ENCODE measurements around the gene PTEN.

PTEN gene

DNA sequence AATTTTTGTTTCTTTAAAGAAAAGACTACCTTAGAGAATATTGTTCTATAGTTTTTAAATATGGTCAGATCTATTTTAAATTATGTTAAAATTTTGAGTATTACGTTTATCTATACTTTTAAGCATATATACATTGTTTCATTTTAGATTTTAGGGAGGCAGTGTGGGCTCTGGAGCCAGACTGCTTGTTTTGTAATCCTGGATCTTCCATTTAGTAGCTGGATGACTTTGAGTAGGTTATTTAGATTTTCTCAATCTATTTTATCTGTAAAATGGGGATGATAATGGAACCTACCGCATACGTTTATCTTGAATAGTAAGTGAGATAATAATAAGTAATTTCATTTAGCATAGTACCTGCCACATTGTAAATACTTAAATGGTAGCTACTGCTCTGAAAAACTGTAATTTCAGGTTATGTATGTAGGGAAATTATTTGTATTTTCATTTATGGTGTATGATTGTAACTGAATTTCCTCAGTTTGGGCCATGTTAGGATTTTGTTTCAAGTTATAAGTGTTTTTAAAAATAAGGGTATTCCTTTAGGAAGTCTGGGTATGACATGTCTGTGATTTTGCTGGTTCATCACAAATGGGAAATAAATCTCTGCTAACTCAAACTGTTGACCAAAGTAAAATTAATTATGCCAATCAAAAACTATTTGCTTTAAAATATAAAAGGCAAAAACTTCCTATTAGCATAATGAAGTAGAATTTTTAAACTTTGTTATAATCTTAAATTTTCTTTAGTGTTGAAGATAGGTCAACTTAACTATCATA, 6.5 kb downstream of the PTEN start:
- no peak overlapping the region for H3K4me3 ChIP-seq (IDR thresholded peaks at IDR 0.05; ENCODE audit: insufficient read depth, low read depth, low read length)
- H3K79me2 ChIP-seq (ENCODE audit: insufficient read depth, low read depth): peaks cover 100% of the 10 kb centered on the region
- H2AFZ ChIP-seq (ENCODE audit: low read depth): no peak overlapping the region
- peak overlapping the region; percentile 94 for H3K9ac ChIP-seq
- peaks cover 55% of the 10 kb centered on the region for H3K4me1 ChIP-seq (ENCODE audit: low read depth, poor library complexity, severe bottlenecking)
- no peaks in the 10 kb centered on the region for H3K27me3 ChIP-seq (ENCODE audit: insufficient read depth, low read depth)
- H4K20me1 ChIP-seq (ENCODE audit: insufficient read depth): peaks cover 33% of the 10 kb centered on the region
- H3K4me2 ChIP-seq: peak overlapping the region; percentile 100
- H3K27ac ChIP-seq: peak overlapping the region; percentile 98
- no peak for TF ChIP-seq CTCF (conservative IDR thresholded peaks at IDR 0.05; ENCODE audit: low read depth, low read length)
- peaks cover 20% of the 10 kb centered on the region; the same call in 1 of the 2 replicates for H3K36me3 ChIP-seq (ENCODE audit: insufficient read depth)

DNA sequence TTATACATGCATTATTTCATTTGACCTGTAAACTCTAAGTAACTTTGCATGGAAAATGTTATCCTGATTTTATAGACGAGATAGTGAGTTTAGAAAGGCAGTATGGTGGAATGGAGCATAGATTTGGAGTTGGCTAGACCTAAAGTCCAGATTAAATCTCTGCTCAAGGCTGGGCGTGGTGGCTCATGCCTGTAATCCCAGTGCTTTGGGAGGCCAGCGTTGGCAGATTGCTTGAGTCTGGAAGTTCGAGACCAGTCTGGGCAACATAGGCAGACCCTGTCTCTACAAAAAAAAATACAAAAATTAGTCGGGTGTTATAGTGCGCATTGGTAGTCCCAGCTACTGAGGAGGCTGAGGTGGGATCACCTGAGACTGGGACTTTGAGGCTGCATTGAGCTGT, 9.4 kb downstream of the PTEN start:
- Histone ChIP-seq H3K4me2 (peak overlapping the region; percentile 100), H3K27me3 (ENCODE audit: insufficient read depth, low read depth) (no peaks in the 10 kb centered on the region), H3K4me1 (ENCODE audit: low read depth, poor library complexity, severe bottlenecking) (peaks cover 84% of the 10 kb centered on the region), H2AFZ (ENCODE audit: low read depth) (no peak overlapping the region), H3K4me3 (IDR thresholded peaks at IDR 0.05; ENCODE audit: insufficient read depth, low read depth, low read length) (no peak overlapping the region), H3K27ac (no peak overlapping the region; the same call in 1 of the 2 replicates), H4K20me1 (ENCODE audit: insufficient read depth) (peaks cover 46% of the 10 kb centered on the region), H3K79me2 (ENCODE audit: insufficient read depth, low read depth) (peaks cover 100% of the 10 kb centered on the region), H3K36me3 (ENCODE audit: insufficient read depth) (0 out of 2 replicates have a peak, but pooled peaks cover 20% of the 10 kb centered on the region), H3K9ac (no peak overlapping the region)
- TF ChIP-seq CTCF (conservative IDR thresholded peaks at IDR 0.05; ENCODE audit: low read depth, low read length): no peak

DNA sequence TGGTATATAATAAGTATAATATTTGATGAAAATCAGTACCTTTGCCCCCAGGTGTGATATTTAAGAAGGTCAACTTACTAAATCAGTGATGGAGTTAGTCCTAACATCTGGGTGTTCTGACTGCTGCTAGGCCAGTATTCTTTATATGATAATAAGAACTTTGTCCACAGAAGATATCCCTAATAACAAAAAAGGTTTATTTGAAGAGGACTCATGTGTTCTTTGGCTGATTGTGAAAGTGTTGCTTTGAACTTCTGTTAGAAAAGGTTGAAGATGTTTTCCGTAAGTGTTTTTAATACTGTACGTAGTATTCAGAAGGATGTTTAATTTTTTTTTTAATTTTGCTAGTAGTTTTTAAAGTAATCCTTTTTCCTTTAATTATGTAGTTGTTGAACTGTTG, 10.2 kb downstream of the PTEN start:
- peaks cover 46% of the 10 kb centered on the region for H4K20me1 ChIP-seq (ENCODE audit: insufficient read depth)
- peak overlapping the region; percentile 100 for H3K4me2 ChIP-seq

GRCh38 chr10:87875929-87876571, 12.6 kb downstream of the PTEN start:
- TF ChIP-seq CTCF (conservative IDR thresholded peaks at IDR 0.05; ENCODE audit: low read depth, low read length): no peak
- peaks cover 79% of the 10 kb centered on the region for H3K4me1 ChIP-seq (ENCODE audit: low read depth, poor library complexity, severe bottlenecking)
- H4K20me1 ChIP-seq (ENCODE audit: insufficient read depth): peaks cover 37% of the 10 kb centered on the region
- no peaks in the 10 kb centered on the region for H3K27me3 ChIP-seq (ENCODE audit: insufficient read depth, low read depth)
- peaks cover 100% of the 10 kb centered on the region for H3K79me2 ChIP-seq (ENCODE audit: insufficient read depth, low read depth)
- no peak overlapping the region for H3K9ac ChIP-seq
- no peak overlapping the region for H3K27ac ChIP-seq
- no peak overlapping the region for H3K4me3 ChIP-seq (IDR thresholded peaks at IDR 0.05; ENCODE audit: insufficient read depth, low read depth, low read length)
- peaks cover 20% of the 10 kb centered on the region; the same call in 1 of the 2 replicates for H3K36me3 ChIP-seq (ENCODE audit: insufficient read depth)
- no peak overlapping the region for H2AFZ ChIP-seq (ENCODE audit: low read depth)
- 0 out of 2 replicates have a peak overlapping the region, but pooled peaks have one; percentile 100 for H3K4me2 ChIP-seq

More for the DNA sequence above, 10.2 kb downstream of the PTEN start:
- H3K4me3 ChIP-seq (IDR thresholded peaks at IDR 0.05; ENCODE audit: insufficient read depth, low read depth, low read length): no peak overlapping the region
- peaks cover 100% of the 10 kb centered on the region for H3K79me2 ChIP-seq (ENCODE audit: insufficient read depth, low read depth)
- H2AFZ ChIP-seq (ENCODE audit: low read depth): no peak overlapping the region
- TF ChIP-seq CTCF (conservative IDR thresholded peaks at IDR 0.05; ENCODE audit: low read depth, low read length): no peak
- H3K27me3 ChIP-seq (ENCODE audit: insufficient read depth, low read depth): no peaks in the 10 kb centered on the region
- H3K36me3 ChIP-seq (ENCODE audit: insufficient read depth): 0 out of 2 replicates have a peak, but pooled peaks cover 20% of the 10 kb centered on the region
- H3K4me1 ChIP-seq (ENCODE audit: low read depth, poor library complexity, severe bottlenecking): peaks cover 84% of the 10 kb centered on the region
- H3K27ac ChIP-seq: peak overlapping the region; percentile 0; the same call in 1 of the 2 replicates
- peak overlapping the region; percentile 2; the same call in 1 of the 2 replicates for H3K9ac ChIP-seq

Measured in KMS-11 (cell line).